Bronchial epithelial cell (primary cell): Measurements from ENCODE around the gene PPP1R12C. TPM values are rescaled to one million over a fixed set of nuclear protein-coding genes. Genes with fewer than 3 reads are reported as not detected.

Experiments
- DNase-seq: peaks from one replicate; pipeline ENCODE4 v3.0.0-alpha.2; 2010; ENCODE audit warnings: low read depth
- FAIRE-seq: peaks from 2 replicates; lab custom pipeline; 2011; peaks lifted over from hg19 to GRCh38; lab: Jason Lieb, UNC
- H3K27me3 ChIP-seq: 2 replicates; pipeline ENCODE4 v1.5.1; 2011; ENCODE audit warnings: low read length; ENCODE audit not compliant: control insufficient read depth, insufficient read depth
- H3K36me3 ChIP-seq: 2 replicates; pipeline ENCODE4 v1.5.1; 2011; ENCODE audit warnings: low read length; ENCODE audit not compliant: control insufficient read depth, insufficient read depth
- H3K4me3 ChIP-seq: 2 replicates; pipeline ENCODE4 v1.5.1; 2011; ENCODE audit warnings: mild to moderate bottlenecking, low read depth, low read length, control low read depth
- total RNA-seq: library from RNA; depleted of rRNA; stranded (reverse); fragments of >200 nt; gene quantifications from 2 replicates; pipeline ENCODE4 v1.2.1, GENCODE V29; 2014
- TF ChIP-seq, protein P1 (sequence below): IDR thresholded peaks from 2 replicates; pipeline ENCODE4 v1.5.1; 2011; ENCODE audit warnings: mild to moderate bottlenecking, moderate library complexity, low read length, control low read depth, inconsistent platforms; ENCODE audit not compliant: insufficient read depth, severe bottlenecking

The PPP1R12C gene
- total RNA-seq, 1 donor from 2014 or later, result 22.9 TPM

DNA sequence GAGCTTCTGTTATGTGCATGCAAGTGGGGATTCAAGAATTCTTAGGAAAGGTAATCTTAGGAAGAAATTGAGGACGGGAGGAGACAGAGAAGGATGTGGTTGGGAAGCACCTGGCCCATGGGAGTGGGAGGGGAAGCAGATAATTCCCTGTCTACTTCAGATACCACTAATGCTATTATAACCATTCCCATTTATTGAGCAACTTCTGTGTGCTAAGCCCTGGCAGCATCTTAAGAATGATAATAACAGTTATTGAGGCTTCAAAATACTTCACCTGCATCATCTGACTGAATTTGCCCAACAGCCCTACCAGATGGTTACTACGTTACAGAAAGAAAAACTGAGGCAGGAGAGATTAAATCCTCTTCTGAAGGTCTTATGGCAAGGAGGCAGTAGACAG is 40.3 kb downstream of the PPP1R12C start:
- DNase-seq, result no peak
- H3K36me3 ChIP-seq, result peaks cover 6% of the 10 kb centered on the region
- H3K4me3 ChIP-seq, result no peak overlapping the region
- no peaks in the 10 kb centered on the region for H3K27me3 ChIP-seq
- no peak for FAIRE-seq
- TF ChIP-seq, protein P1, sequence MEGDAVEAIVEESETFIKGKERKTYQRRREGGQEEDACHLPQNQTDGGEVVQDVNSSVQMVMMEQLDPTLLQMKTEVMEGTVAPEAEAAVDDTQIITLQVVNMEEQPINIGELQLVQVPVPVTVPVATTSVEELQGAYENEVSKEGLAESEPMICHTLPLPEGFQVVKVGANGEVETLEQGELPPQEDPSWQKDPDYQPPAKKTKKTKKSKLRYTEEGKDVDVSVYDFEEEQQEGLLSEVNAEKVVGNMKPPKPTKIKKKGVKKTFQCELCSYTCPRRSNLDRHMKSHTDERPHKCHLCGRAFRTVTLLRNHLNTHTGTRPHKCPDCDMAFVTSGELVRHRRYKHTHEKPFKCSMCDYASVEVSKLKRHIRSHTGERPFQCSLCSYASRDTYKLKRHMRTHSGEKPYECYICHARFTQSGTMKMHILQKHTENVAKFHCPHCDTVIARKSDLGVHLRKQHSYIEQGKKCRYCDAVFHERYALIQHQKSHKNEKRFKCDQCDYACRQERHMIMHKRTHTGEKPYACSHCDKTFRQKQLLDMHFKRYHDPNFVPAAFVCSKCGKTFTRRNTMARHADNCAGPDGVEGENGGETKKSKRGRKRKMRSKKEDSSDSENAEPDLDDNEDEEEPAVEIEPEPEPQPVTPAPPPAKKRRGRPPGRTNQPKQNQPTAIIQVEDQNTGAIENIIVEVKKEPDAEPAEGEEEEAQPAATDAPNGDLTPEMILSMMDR, result no peak

DNA sequence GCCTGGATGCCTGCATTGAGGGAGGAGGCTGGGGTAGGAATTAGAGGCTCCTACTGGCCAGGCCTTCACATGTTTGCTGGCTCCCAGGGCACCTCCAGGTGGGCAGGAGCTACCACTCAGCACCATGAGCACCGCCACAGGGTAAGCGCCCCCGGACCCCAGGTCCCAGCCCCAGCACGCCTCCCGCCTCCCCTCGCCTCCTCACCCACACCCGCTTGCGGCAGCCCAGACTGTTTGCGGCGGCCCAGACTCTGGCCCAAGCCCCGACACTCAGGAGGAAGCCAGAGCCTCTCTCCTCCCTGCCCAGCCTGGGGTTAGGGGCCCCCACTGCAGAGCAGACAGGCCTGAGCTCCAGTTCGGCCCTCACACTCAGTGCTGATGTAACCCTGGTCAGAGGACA is 41.1 kb downstream of the PPP1R12C start:
- H3K27me3 ChIP-seq, result no peaks in the 10 kb centered on the region
- no peak for FAIRE-seq
- peaks cover 2% of the 10 kb centered on the region for H3K36me3 ChIP-seq
- H3K4me3 ChIP-seq, result peak overlapping the region; percentile 56
- TF ChIP-seq, protein P1, result no peak
- DNase-seq, result no peak

- Histone ChIP-seq H3K27me3 (no peaks in the 10 kb centered on the region), H3K4me3 (peak within 1 kb of the TSS; percentile 56), H3K36me3 (peaks cover 2% of the 10 kb centered on the region)
- peak; percentile 60 for DNase-seq
- TF ChIP-seq, protein P1, result no peak
- FAIRE-seq, result no peak
These were observed 42.0 kb downstream of the PPP1R12C start, which contains the start of gene EPS8L1 for GRCh38 chr19:55075371-55075998. EPS8L1 (plus strand) TSS chr19:55075869; CDS start chr19:55076445, 576 bp downstream.

GRCh38 chr19:55071913-55072312 is 45.5 kb downstream of the PPP1R12C start:
- Histone ChIP-seq H3K36me3 (no peaks in the 10 kb centered on the region), H3K4me3 (no peak overlapping the region), H3K27me3 (peaks cover 2% of the 10 kb centered on the region)
- FAIRE-seq (no peak), DNase-seq (no peak)
- TF ChIP-seq, protein P1, result no peak

DNA sequence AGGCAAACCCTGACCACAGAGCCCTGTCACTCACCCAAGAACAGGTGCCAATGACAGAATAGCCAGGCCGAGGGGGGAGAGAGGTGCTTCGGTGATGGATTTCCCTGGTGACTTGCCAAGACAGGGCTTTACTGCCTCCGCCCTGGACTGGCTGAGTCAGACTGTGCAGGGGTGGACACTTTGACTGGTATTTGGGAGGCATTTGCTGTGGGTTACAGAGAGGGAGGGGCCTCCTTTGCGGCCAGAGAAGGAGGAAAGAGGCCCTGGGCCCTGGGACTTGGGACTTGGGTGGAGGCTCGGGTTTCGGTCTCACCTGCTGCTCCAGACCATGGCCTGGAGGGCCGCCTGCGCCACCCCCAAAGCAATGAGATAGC is 46.3 kb downstream of the PPP1R12C start:
- TF ChIP-seq, protein P1, result no peak
- FAIRE-seq (peak; percentile 99), DNase-seq (peak; percentile 88)
- peaks cover 2% of the 10 kb centered on the region for H3K27me3 ChIP-seq
- H3K36me3 ChIP-seq, result no peaks in the 10 kb centered on the region
- no peak overlapping the region for H3K4me3 ChIP-seq
